Measurements from ENCODE around the gene ARSJ. TPM values are rescaled to one million over a fixed set of nuclear protein-coding genes. Genes with fewer than 3 reads are reported as not detected.

ARSJ gene
- total RNA-seq, 1 donor from 2014 or later = 11.2 TPM

GRCh38 chr4:113921089-113921794 is 58.2 kb downstream of the ARSJ start:
- no peaks in the 10 kb centered on the region for H3K36me3 Mint-ChIP-seq (ENCODE audit: low read depth, unreplicated experiment)
- no peak overlapping the region for H3K27ac Mint-ChIP-seq (ENCODE audit: unreplicated experiment)
- no peaks in the 10 kb centered on the region for H3K27me3 Mint-ChIP-seq (ENCODE audit: unreplicated experiment)
- no peak for DNase-seq (ENCODE audit: low spot score)
- peaks cover 3% of the 10 kb centered on the region for H3K4me1 Mint-ChIP-seq (ENCODE audit: unreplicated experiment)
- no peak for TF ChIP-seq CTCF (IDR thresholded peaks at IDR 0.05; ENCODE audit: unreplicated experiment)
- no peaks in the 10 kb centered on the region for H3K9me3 Mint-ChIP-seq (ENCODE audit: unreplicated experiment)
- no peak overlapping the region for H3K4me3 Mint-ChIP-seq (ENCODE audit: unreplicated experiment)

- H3K27ac Mint-ChIP-seq (ENCODE audit: unreplicated experiment) = no peak overlapping the region
- H3K36me3 Mint-ChIP-seq (ENCODE audit: low read depth, unreplicated experiment) = no peaks in the 10 kb centered on the region
- no peaks in the 10 kb centered on the region for H3K9me3 Mint-ChIP-seq (ENCODE audit: unreplicated experiment)
- no peak for TF ChIP-seq CTCF (IDR thresholded peaks at IDR 0.05; ENCODE audit: unreplicated experiment)
- H3K4me3 Mint-ChIP-seq (ENCODE audit: unreplicated experiment) = no peak overlapping the region
- DNase-seq (ENCODE audit: low spot score) = no peak
- H3K27me3 Mint-ChIP-seq (ENCODE audit: unreplicated experiment) = no peaks in the 10 kb centered on the region
- H3K4me1 Mint-ChIP-seq (ENCODE audit: unreplicated experiment) = peaks cover 3% of the 10 kb centered on the region
These were observed 59.8 kb downstream of the ARSJ start for GRCh38 chr4:113919611-113920010.

- H3K27me3 Mint-ChIP-seq (ENCODE audit: unreplicated experiment) = no peaks in the 10 kb centered on the region
- no peaks in the 10 kb centered on the region for H3K9me3 Mint-ChIP-seq (ENCODE audit: unreplicated experiment)
- no peak overlapping the region for H3K4me3 Mint-ChIP-seq (ENCODE audit: unreplicated experiment)
- H3K4me1 Mint-ChIP-seq (ENCODE audit: unreplicated experiment) = peaks cover 3% of the 10 kb centered on the region
- no peak for TF ChIP-seq CTCF (IDR thresholded peaks at IDR 0.05; ENCODE audit: unreplicated experiment)
- no peaks in the 10 kb centered on the region for H3K36me3 Mint-ChIP-seq (ENCODE audit: low read depth, unreplicated experiment)
- no peak overlapping the region for H3K27ac Mint-ChIP-seq (ENCODE audit: unreplicated experiment)
- no peak for DNase-seq (ENCODE audit: low spot score)
These were observed 60.3 kb downstream of the ARSJ start for GRCh38 chr4:113919145-113919544.

- no peak overlapping the region for H3K4me3 Mint-ChIP-seq (ENCODE audit: unreplicated experiment)
- no peaks in the 10 kb centered on the region for H3K36me3 Mint-ChIP-seq (ENCODE audit: low read depth, unreplicated experiment)
- no peak overlapping the region for H3K27ac Mint-ChIP-seq (ENCODE audit: unreplicated experiment)
- no peaks in the 10 kb centered on the region for H3K27me3 Mint-ChIP-seq (ENCODE audit: unreplicated experiment)
- no peaks in the 10 kb centered on the region for H3K9me3 Mint-ChIP-seq (ENCODE audit: unreplicated experiment)
- no peak for TF ChIP-seq CTCF (IDR thresholded peaks at IDR 0.05; ENCODE audit: unreplicated experiment)
- H3K4me1 Mint-ChIP-seq (ENCODE audit: unreplicated experiment) = no peaks in the 10 kb centered on the region
- no peak for DNase-seq (ENCODE audit: low spot score)
These were observed 70.6 kb downstream of the ARSJ start for GRCh38 chr4:113908829-113909228.

- H3K9me3 Mint-ChIP-seq (ENCODE audit: unreplicated experiment) = no peaks in the 10 kb centered on the region
- no peak for DNase-seq (ENCODE audit: low spot score)
- no peak for TF ChIP-seq CTCF (IDR thresholded peaks at IDR 0.05; ENCODE audit: unreplicated experiment)
- H3K4me1 Mint-ChIP-seq (ENCODE audit: unreplicated experiment) = peaks cover 5% of the 10 kb centered on the region
- H3K27ac Mint-ChIP-seq (ENCODE audit: unreplicated experiment) = no peak overlapping the region
- H3K27me3 Mint-ChIP-seq (ENCODE audit: unreplicated experiment) = no peaks in the 10 kb centered on the region
- no peak overlapping the region for H3K4me3 Mint-ChIP-seq (ENCODE audit: unreplicated experiment)
- H3K36me3 Mint-ChIP-seq (ENCODE audit: low read depth, unreplicated experiment) = peaks cover 5% of the 10 kb centered on the region
These were observed 71.9 kb downstream of the ARSJ start for GRCh38 chr4:113907559-113907958.

Measured in endothelial cell (in vitro differentiated cells).